Breast epithelium (tissue), 3 donors: ENCODE data around the gene UBAC2.

ENCODE experiments used
- POLR2A ChIP-seq: fragments of 450-650 bp; IDR thresholded peaks from one replicate; pipeline ENCODE4 v1.6.1; 2016; ENCODE audit warnings: antibody characterized with exemption, mild to moderate bottlenecking, moderate library complexity
- TF ChIP-seq, protein P1 (sequence below), 3 donors: fragments of 450-650 bp; IDR thresholded peaks; one replicate each; pipeline ENCODE4 v1.5.1; 2016 to 2017; ENCODE audit warnings: antibody characterized with exemption in 3 of 3, mild to moderate bottlenecking in 3 of 3, moderate library complexity in 3 of 3

- no peak for TF ChIP-seq POLR2A
- TF ChIP-seq, protein P1, sequence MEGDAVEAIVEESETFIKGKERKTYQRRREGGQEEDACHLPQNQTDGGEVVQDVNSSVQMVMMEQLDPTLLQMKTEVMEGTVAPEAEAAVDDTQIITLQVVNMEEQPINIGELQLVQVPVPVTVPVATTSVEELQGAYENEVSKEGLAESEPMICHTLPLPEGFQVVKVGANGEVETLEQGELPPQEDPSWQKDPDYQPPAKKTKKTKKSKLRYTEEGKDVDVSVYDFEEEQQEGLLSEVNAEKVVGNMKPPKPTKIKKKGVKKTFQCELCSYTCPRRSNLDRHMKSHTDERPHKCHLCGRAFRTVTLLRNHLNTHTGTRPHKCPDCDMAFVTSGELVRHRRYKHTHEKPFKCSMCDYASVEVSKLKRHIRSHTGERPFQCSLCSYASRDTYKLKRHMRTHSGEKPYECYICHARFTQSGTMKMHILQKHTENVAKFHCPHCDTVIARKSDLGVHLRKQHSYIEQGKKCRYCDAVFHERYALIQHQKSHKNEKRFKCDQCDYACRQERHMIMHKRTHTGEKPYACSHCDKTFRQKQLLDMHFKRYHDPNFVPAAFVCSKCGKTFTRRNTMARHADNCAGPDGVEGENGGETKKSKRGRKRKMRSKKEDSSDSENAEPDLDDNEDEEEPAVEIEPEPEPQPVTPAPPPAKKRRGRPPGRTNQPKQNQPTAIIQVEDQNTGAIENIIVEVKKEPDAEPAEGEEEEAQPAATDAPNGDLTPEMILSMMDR (IDR thresholded peaks at IDR 0.05), result no peak
Measured at GRCh38 chr13:99375738-99376080, 175.1 kb downstream of the UBAC2 start.
